Measurements from ENCODE around the gene CNTNAP5. TPM values are rescaled to one million over a fixed set of nuclear protein-coding genes. Genes with fewer than 3 reads are reported as not detected.

Gene CNTNAP5
- total and polyA plus RNA-seq, 2 of the 8 experiments (the other 6 are each of a cell fraction or from before 2014, with no cell fraction given): 0.11 to 0.76 TPM

GRCh38 chr2:124875627-124876244, 850.6 kb downstream of the CNTNAP5 start:
- Histone ChIP-seq H4K20me1 (replicated peaks in 1 of 2; ENCODE audit: control insufficient read depth in 1 of 2, insufficient read depth in 2 of 2, low read length in 2 of 2) (no peaks in the 10 kb centered on the region), H3K14ac (ENCODE audit: insufficient read length) (no peak overlapping the region), H2BK120ac (replicated peaks; ENCODE audit: low read depth, low read length) (no peak overlapping the region), H3K23me2 (ENCODE audit: low read depth, low read length) (no peaks in the 10 kb centered on the region), H3K27me3 (replicated peaks in 1 of 4; ENCODE audit: control insufficient read depth in 3 of 4, extremely low read depth in 1 of 4, insufficient read depth in 3 of 4, low read length in 3 of 4) (no peaks in the 10 kb centered on the region), H4K5ac (ENCODE audit: insufficient read length, low read depth, low read length) (no peak overlapping the region), H3K9ac (replicated peaks in 1 of 4; ENCODE audit: extremely low read depth in 1 of 4, low read depth in 3 of 4, low read length in 3 of 4) (no peak overlapping the region), H3K9me3 (ENCODE audit: insufficient read depth in 2 of 2, low read depth in 1 of 2, low read length in 1 of 2) (no peaks in the 10 kb centered on the region), H2BK5ac (ENCODE audit: low read depth, low read length) (no peak overlapping the region), H2BK12ac (ENCODE audit: low read depth, low read length) (no peak overlapping the region), H3K4me1 (replicated peaks in 1 of 4; ENCODE audit: control insufficient read depth in 3 of 4, insufficient read depth in 4 of 4, low read length in 3 of 4) (peaks cover 0 to under 1% (median 0%) of the 10 kb centered on the region in 4 experiments; a peak in 1 of 7 replicates), H3K4me3 (ENCODE audit: extremely low read depth in 1 of 4, insufficient read depth in 2 of 4, low read depth in 3 of 4, low read length in 4 of 4) (no peak overlapping the region), H3K18ac (ENCODE audit: extremely low read depth, low read length) (no peak overlapping the region), H2BK20ac (ENCODE audit: low read length) (no peak overlapping the region), H2BK15ac (ENCODE audit: low read length) (no peak overlapping the region), H2AK5ac (ENCODE audit: low read depth, low read length) (no peak overlapping the region), H3K4me2 (ENCODE audit: insufficient read depth in 1 of 2, low read depth in 2 of 2, low read length in 2 of 2) (no peak overlapping the region), H4K8ac (ENCODE audit: extremely low read depth, insufficient read depth, low read length) (no peak overlapping the region), H3K4ac (replicated peaks; ENCODE audit: insufficient read length, low read depth, low read length) (no peak overlapping the region), H3K56ac (replicated peaks; ENCODE audit: insufficient read length, low read depth, low read length) (no peak overlapping the region), H3K36me3 (ENCODE audit: control insufficient read depth in 2 of 4, insufficient read depth in 4 of 4, low read length in 3 of 4) (no peaks in the 10 kb centered on the region), H3K79me2 (ENCODE audit: control insufficient read depth in 1 of 2, insufficient read depth in 2 of 2, low read length in 2 of 2) (no peaks in the 10 kb centered on the region), H2AFZ (ENCODE audit: low read length) (0 out of 2 replicates have a peak overlapping the region, but pooled peaks have one; percentile 16), H3K79me1 (ENCODE audit: low read depth, low read length) (no peaks in the 10 kb centered on the region), H3K23ac (ENCODE audit: insufficient read length) (no peak overlapping the region), H4K91ac (replicated peaks; ENCODE audit: insufficient read length, low read length) (no peak overlapping the region), H3K27ac (ENCODE audit: low read depth, low read length) (no peak overlapping the region)
- DNase-seq (ENCODE audit: low read depth in 1 of 2, low spot score in 2 of 2): no peak
- CTCF ChIA-PET (ENCODE audit: partially characterized antibody): interaction anchor here (1.0 kb wide), 1 partner anchor 641 kb away, joined by 3 read pairs; no protein-coding TSS in a partner anchor
- WGBS, 2 experiments (ENCODE audit: extremely low coverage in 1 of 2, insufficient coverage in 1 of 2, insufficient read length in 1 of 2, insufficient replicate concordance in 2 of 2, low coverage in 1 of 2, low lambda C conversion rate in 2 of 2, missing lambda C conversion rate in 1 of 2): 81% methylated on average over 3 of the region's 3 CpGs; no CpG with 5 or more reads in 1 of the 2 experiments
- POLR2A ChIA-PET (ENCODE audit: partially characterized antibody): no interaction called here
- no peak for FAIRE-seq
- TF ChIP-seq USF2 (IDR thresholded peaks at IDR 0.05; ENCODE audit: low read length) (no peak), CBX5 (IDR thresholded peaks at IDR 0.05; ENCODE audit: low read depth, low read length) (no peak), TCF12 (IDR thresholded peaks at IDR 0.05; ENCODE audit: low read depth, low read length) (no peak), CHD2 (IDR thresholded peaks at IDR 0.05; ENCODE audit: low read length) (no peak), HDAC6 (IDR thresholded peaks at IDR 0.05; ENCODE audit: low read depth, low read length) (no peak), TAF7 (optimal IDR thresholded peaks at IDR 0.05; ENCODE audit: borderline replicate concordance, low read depth, low read length) (no peak), BACH1 (IDR thresholded peaks at IDR 0.05; ENCODE audit: low read length) (no peak), SP4 (IDR thresholded peaks at IDR 0.05; ENCODE audit: low read length) (no peak), PHF8 (conservative IDR thresholded peaks at IDR 0.05; ENCODE audit: low read depth, low read length) (no peak), CEBPB (IDR thresholded peaks at IDR 0.05; ENCODE audit: low read depth, low read length) (no peak), RXRA (IDR thresholded peaks at IDR 0.05; ENCODE audit: insufficient read depth, low read depth, low read length) (no peak), CTBP2 (IDR thresholded peaks at IDR 0.05; ENCODE audit: borderline replicate concordance, insufficient read depth, insufficient read length, low read length) (no peak), KDM1A (IDR thresholded peaks at IDR 0.05; ENCODE audit: borderline replicate concordance, low read length) (no peak)

Measured in H1 (cell line).